Osteocyte (in vitro differentiated cells): ENCODE data around the gene PMPCA. TPM values are rescaled to one million over a fixed set of nuclear protein-coding genes. Genes with fewer than 3 reads are reported as not detected.

Source experiments
- DNase-seq: peaks from one replicate; pipeline ENCODE4 v3.0.0; 2021; ENCODE audit warnings: mixed read lengths; ENCODE audit not compliant: unreplicated experiment; ENCODE audit errors: extremely low spot score
- H3K27ac Mint-ChIP-seq: one replicate; pipeline ENCODE4 v1.8.0; 2021; ENCODE audit warnings: mild to moderate bottlenecking, mixed read lengths; ENCODE audit not compliant: unreplicated experiment
- H3K27me3 Mint-ChIP-seq: one replicate; pipeline ENCODE4 v1.8.0; 2021; ENCODE audit warnings: mixed read lengths; ENCODE audit not compliant: unreplicated experiment
- H3K36me3 Mint-ChIP-seq: one replicate; pipeline ENCODE4 v1.8.0; 2021; ENCODE audit warnings: mixed read lengths; ENCODE audit not compliant: unreplicated experiment
- H3K4me1 Mint-ChIP-seq: one replicate; pipeline ENCODE4 v1.8.0; 2021; ENCODE audit warnings: mixed read lengths; ENCODE audit not compliant: unreplicated experiment
- H3K4me3 Mint-ChIP-seq: one replicate; pipeline ENCODE4 v1.8.0; 2021; ENCODE audit warnings: mild to moderate bottlenecking, moderate library complexity, mixed read lengths; ENCODE audit not compliant: unreplicated experiment
- H3K9me3 Mint-ChIP-seq: one replicate; pipeline ENCODE4 v1.8.0; 2021; ENCODE audit warnings: mixed read lengths; ENCODE audit not compliant: unreplicated experiment
- total RNA-seq: library from RNA; stranded (reverse); gene quantifications from 2 replicates; pipeline ENCODE4 v1.2.1, GENCODE V29; 2021
- TF ChIP-seq, protein P1 (sequence below): fragments of 200-600 bp; sonication (generic); IDR thresholded peaks from 2 replicates; pipeline ENCODE4 v1.5.0; 2021; ENCODE audit warnings: antibody characterized with exemption, mild to moderate bottlenecking, moderate library complexity

PMPCA gene
- total RNA-seq, 1 donor from 2014 or later = 52.8 TPM

DNA sequence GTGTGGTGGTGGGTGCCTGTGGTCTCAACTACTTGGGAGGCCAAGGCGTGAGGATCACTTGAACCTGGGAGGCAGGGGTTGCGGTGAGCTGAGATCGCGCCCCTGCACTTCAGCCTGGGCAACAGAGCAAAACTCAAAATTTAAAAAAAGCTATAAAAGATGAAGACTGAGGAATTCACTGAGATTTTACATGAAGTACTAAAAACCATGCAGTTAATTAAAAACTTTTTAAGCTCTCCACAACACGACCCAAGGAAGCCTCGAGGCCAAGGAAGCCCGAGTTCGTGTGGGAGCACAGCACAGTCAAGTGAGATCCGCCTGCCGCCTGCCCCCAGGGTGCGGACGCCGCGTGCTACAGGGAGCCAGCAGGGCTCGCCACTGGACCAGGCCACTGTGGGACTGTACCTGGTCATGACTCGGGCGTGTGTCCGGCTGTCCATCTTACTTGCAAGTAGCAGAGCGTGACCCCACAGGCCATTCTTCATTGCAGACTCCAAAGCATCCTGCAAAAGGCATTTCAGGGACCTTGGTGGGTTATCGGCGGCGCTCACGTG, 50.4 kb downstream of the PMPCA start:
- Mint-ChIP-seq H3K4me1 (no peaks in the 10 kb centered on the region), H3K36me3 (peaks cover 55% of the 10 kb centered on the region), H3K9me3 (no peaks in the 10 kb centered on the region), H3K27ac (no peak overlapping the region), H3K27me3 (no peaks in the 10 kb centered on the region), H3K4me3 (no peak overlapping the region)
- no peak for DNase-seq
- TF ChIP-seq, protein P1, sequence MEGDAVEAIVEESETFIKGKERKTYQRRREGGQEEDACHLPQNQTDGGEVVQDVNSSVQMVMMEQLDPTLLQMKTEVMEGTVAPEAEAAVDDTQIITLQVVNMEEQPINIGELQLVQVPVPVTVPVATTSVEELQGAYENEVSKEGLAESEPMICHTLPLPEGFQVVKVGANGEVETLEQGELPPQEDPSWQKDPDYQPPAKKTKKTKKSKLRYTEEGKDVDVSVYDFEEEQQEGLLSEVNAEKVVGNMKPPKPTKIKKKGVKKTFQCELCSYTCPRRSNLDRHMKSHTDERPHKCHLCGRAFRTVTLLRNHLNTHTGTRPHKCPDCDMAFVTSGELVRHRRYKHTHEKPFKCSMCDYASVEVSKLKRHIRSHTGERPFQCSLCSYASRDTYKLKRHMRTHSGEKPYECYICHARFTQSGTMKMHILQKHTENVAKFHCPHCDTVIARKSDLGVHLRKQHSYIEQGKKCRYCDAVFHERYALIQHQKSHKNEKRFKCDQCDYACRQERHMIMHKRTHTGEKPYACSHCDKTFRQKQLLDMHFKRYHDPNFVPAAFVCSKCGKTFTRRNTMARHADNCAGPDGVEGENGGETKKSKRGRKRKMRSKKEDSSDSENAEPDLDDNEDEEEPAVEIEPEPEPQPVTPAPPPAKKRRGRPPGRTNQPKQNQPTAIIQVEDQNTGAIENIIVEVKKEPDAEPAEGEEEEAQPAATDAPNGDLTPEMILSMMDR = no peak

DNA sequence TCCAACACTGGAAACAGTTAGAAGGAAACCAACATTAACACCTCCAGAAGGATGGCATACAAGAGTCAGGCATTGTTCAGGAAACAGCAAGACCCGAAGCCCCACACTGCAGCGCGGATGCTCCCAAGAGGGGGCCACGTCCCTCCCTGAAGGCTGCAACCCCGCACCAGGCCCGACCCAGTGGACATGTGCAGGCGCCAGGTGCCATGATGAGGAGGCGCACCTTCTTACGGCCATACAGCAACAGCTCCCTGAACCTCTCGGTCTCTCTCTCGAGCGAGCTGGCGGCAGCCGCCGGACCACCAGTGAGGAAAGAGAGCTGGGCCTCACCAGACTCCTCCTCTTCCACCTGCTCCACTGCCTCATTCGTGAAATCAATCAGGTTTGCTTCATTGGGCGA, 52.2 kb downstream of the PMPCA start:
- DNase-seq = no peak
- Mint-ChIP-seq H3K27ac (no peak overlapping the region), H3K4me1 (no peaks in the 10 kb centered on the region), H3K36me3 (peaks cover 55% of the 10 kb centered on the region), H3K9me3 (no peaks in the 10 kb centered on the region), H3K27me3 (no peaks in the 10 kb centered on the region), H3K4me3 (no peak overlapping the region)
- TF ChIP-seq, protein P1 = no peak

DNA sequence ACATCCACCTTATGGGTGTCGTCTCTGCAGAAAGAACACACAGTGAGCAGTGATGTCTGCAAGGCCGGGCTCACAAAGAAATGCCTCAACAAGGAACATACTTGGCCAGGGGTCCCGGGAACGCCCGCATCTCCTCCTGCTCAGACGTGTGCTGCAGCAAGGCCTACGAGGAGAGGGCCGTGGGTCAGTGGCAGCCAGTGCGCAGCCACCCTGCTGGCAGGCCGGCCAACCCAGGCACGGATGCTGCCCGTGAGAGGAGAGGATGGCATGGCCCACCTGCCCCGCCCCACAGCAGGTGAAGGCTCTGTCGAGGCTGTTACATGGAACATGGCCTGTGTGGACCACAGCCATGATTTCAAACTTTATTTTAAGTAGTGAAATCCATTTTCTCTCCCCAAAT, 53.1 kb downstream of the PMPCA start:
- Mint-ChIP-seq H3K27ac (no peak overlapping the region), H3K4me3 (no peak overlapping the region), H3K9me3 (no peaks in the 10 kb centered on the region), H3K4me1 (no peaks in the 10 kb centered on the region), H3K36me3 (peaks cover 51% of the 10 kb centered on the region), H3K27me3 (no peaks in the 10 kb centered on the region)
- TF ChIP-seq, protein P1 = no peak
- no peak for DNase-seq

DNA sequence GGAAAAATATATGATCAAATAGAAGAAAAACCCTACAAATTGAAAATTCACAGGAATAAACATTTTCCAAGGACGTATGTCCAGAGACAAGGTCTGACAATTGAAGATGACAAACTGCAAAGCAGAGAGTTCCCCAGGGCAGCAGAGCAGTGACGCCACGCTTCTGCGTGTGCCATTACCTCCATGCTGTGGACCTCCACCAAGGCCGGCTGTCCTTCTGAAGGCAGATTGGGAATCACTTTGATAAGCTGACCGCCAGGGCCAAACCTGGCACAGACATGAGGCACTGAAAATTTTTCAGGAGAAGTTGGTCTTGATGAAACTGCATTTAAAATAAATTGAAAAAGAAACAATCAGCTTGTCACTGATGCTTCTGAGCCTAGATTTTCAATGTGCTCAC, 53.8 kb downstream of the PMPCA start:
- Mint-ChIP-seq H3K4me3 (no peak overlapping the region), H3K27ac (no peak overlapping the region), H3K4me1 (no peaks in the 10 kb centered on the region), H3K27me3 (no peaks in the 10 kb centered on the region), H3K9me3 (no peaks in the 10 kb centered on the region), H3K36me3 (peaks cover 44% of the 10 kb centered on the region)
- no peak for DNase-seq
- TF ChIP-seq, protein P1 = no peak

DNA sequence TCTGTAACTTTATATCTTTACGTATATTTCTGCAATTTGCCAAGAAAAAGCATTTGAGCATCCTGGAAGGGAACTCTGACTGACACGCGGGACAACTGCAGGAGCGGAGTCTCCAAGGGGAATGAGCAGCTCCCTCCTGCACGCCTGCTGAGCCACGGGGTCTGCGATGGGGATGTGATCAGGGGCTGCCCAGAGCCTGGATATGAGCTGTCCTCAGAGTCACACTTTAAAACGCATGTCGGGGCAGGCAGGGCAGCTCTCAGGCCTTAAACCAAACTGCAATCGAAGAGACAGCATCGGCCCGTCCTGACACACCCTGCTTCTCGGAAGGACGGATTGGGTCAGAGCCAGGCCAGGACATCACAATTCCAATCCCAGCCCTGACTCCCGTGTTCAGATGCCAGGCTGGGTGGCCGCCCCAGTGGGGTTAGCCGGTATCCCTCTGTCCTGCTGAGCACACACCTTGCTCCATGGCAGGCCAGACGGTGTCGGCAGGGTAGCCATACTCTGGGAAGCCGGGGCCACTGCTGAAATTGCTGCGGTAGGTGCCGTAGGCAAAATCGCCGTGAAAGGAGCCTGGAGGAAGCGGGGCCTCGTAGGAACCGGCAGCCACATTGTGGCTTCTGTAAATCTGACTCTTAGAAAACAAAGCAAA, 55.2 kb downstream of the PMPCA start:
- Mint-ChIP-seq H3K36me3 (peaks cover 40% of the 10 kb centered on the region), H3K27me3 (no peaks in the 10 kb centered on the region), H3K4me1 (no peaks in the 10 kb centered on the region), H3K9me3 (no peaks in the 10 kb centered on the region), H3K4me3 (no peak overlapping the region), H3K27ac (no peak overlapping the region)
- TF ChIP-seq, protein P1 = no peak
- no peak for DNase-seq
